ENCODE results near the gene KCNG2.

DNA sequence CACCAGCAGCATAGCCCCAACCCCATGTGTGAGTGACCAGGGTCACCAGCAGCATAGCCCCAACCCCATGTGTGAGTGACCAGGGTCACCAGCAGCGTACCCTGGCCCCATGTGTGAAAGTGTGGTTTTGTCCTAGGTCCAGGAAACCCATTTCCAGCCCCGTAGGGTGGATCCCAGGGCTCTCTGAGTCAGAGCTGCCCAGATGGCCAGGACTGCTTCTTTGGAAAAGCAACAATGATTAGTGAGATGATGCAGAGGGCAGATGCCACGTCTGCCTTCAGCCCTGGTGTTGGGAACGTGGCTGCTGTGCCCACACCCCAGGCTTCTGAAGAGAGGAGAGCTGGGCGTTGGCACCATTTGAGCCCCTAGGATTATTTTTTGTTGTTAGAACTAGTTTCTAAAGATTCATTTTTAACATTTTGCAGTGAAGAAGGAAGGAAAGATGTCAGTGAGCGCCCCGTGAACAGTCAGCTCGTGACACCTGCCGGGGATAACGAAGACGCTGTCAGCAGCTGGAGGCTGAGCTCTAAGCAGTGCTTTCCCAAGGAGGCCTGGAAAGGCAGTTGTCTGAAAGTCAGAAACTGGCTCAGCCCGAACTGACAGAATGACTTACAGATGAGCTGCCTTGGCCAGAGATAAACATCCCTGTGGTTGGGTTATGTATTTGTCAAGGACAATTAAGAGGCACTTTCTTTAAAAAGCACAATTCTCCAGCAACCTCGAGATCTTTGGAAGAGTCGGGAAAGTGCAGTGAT lies 32.1 kb upstream of the KCNG2 start:
- TF ChIP-seq CTCF (conservative IDR thresholded peaks at IDR 0.05) (no peak), ZFX (IDR thresholded peaks at IDR 0.05) (no peak)
